ENCODE measurements around the gene ZXDC.

DNA sequence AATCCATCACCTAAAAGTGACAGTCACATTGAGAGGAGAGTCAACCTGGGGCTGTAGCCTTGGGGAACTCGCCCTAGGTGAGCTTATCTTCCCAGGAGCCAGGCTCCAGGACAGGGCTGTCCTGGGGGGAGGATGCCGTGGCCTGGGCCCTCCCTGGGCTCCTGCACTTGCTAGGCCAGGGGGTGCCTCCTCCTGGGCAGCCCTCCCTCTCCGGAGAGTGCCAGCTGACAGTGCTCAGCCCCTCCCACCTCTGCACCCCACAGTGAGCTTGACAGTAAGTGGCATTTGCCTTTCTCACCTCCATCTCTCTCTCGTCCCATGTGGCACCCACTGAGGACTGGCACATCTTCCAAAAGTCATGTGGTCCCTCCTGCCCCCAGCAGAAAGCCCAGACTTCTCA, 22.8 kb upstream of the ZXDC start:
- TF ChIP-seq POLR2AphosphoS5 (IDR thresholded peaks at IDR 0.05; ENCODE audit: low read depth, low read length) (no peak), POLR2A (IDR thresholded peaks at IDR 0.05; ENCODE audit: low read depth, low read length) (no peak)

Measured in GM12892 (cell line).